Measurements from ENCODE around the gene RASGRP3.

The RASGRP3 gene

DNA sequence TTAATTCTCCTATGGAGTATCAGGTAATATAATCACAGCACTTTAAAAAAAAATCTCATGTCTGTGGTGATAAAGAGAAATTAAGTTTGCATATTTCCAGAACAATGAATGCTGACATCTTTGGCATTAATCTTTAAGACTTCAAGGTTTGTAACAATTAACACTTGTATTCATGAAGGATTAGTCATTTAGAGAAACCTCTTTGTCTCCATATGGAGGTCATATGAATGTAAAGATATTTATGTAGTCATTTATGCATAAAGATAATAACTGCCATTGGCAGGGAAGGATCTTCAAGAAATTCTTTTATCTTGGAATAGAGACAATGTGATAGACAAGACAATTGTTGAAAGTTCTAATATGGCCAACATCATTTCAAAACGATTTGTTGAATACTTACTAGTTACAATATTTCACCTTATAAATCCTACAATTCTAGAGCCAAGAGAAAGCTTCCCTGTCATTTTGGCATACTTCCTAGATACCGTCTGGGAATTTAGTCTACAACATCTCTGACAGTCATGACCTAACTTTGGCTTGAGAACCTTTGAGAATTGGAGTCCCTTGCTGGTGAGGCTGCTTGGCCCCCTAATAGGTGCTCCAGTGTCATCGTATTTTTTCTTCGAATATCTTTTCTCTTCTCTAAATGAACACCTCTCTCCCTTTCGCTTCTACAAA, 33.6 kb downstream of the RASGRP3 start:
- 94% methylated on average over 4 of the region's 5 CpGs for WGBS
- no peaks in the 10 kb centered on the region for H3K9me3 ChIP-seq (ENCODE audit: insufficient read depth, low read depth, low read length)
- H3K9ac ChIP-seq (ENCODE audit: low read depth, low read length) = no peak overlapping the region
- no peaks in the 10 kb centered on the region for H3K4me1 ChIP-seq (ENCODE audit: insufficient read depth, low read length)
- H3K36me3 ChIP-seq (ENCODE audit: insufficient read depth, low read length) = no peaks in the 10 kb centered on the region
- H3K27ac ChIP-seq (ENCODE audit: low read depth, low read length) = no peak overlapping the region
- H3K4me3 ChIP-seq (ENCODE audit: low read length) = no peak overlapping the region
- no peaks in the 10 kb centered on the region for H3K27me3 ChIP-seq (ENCODE audit: insufficient read depth, low read length)

DNA sequence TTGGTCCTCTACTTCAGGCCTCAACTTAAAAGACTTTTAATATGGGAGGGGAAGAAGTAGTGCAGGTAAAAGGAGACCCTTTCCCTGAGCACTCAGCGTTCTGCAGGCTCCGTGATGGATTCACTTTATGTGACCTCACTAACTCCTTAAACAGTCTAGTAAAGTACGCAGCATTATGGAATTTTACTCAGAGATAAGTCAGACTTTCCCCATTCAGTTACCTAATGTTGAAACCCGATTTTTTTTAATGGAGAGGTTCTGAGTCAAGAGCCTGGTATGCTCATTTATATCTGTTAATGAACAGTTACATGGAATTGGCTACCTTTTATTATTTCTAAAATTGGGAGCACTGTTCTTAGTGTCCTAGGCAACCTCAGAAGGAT, 34.1 kb downstream of the RASGRP3 start:
- Histone ChIP-seq H3K9ac (ENCODE audit: low read depth, low read length) (no peak overlapping the region), H3K4me3 (ENCODE audit: low read length) (no peak overlapping the region), H3K9me3 (ENCODE audit: insufficient read depth, low read depth, low read length) (no peaks in the 10 kb centered on the region), H3K4me1 (ENCODE audit: insufficient read depth, low read length) (no peaks in the 10 kb centered on the region), H3K27ac (ENCODE audit: low read depth, low read length) (no peak overlapping the region), H3K36me3 (ENCODE audit: insufficient read depth, low read length) (no peaks in the 10 kb centered on the region), H3K27me3 (ENCODE audit: insufficient read depth, low read length) (no peaks in the 10 kb centered on the region)
- WGBS = 95% methylated on average over 4 of the region's 4 CpGs

DNA sequence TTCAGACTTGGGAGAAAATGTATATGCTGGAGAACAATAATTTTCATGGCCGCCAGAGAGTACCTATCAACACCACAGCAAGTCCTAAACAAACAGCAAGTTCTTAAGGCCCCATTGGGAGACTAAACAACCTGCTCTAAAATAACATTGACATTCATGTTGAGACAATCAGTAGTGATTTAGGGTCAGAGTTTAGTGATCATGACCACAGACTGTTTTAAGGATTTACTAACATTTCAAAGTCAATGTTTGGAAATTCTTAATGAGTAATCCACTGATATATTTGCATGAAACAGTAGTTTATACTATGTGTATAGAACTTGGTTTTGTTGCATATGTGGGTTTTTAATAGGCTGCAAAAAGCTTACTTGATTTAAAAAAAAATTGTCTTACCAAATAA, 34.7 kb downstream of the RASGRP3 start:
- Histone ChIP-seq H3K27me3 (ENCODE audit: insufficient read depth, low read length) (no peaks in the 10 kb centered on the region), H3K4me3 (ENCODE audit: low read length) (no peak overlapping the region), H3K4me1 (ENCODE audit: insufficient read depth, low read length) (no peaks in the 10 kb centered on the region), H3K9me3 (ENCODE audit: insufficient read depth, low read depth, low read length) (no peaks in the 10 kb centered on the region), H3K9ac (ENCODE audit: low read depth, low read length) (no peak overlapping the region), H3K27ac (ENCODE audit: low read depth, low read length) (no peak overlapping the region), H3K36me3 (ENCODE audit: insufficient read depth, low read length) (no peaks in the 10 kb centered on the region)
- 100% methylated on average over 1 of the region's 1 CpG for WGBS

DNA sequence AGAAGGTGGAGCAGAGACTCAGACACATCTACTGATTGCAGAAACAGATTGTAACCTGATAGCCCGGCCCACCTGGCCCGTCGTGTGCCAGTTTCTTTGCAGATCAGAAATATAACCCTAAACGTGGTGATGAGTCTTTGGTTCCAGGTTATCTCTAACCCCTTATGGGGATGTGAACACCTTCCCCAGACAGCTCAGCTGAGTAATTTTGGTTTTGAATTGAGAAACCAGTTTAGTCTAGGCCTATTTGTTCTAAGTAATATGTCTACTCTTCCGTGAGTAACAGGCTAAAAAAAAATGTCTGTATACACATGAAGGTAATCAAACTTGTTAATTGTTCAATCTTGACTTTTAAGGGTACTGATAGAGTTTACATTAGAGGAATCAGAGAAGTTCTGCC, 35.7 kb downstream of the RASGRP3 start:
- H3K36me3 ChIP-seq (ENCODE audit: insufficient read depth, low read length) = no peaks in the 10 kb centered on the region
- H3K9me3 ChIP-seq (ENCODE audit: insufficient read depth, low read depth, low read length) = no peaks in the 10 kb centered on the region
- no peak overlapping the region for H3K27ac ChIP-seq (ENCODE audit: low read depth, low read length)
- WGBS = 94% methylated on average over 5 of the region's 5 CpGs
- H3K4me1 ChIP-seq (ENCODE audit: insufficient read depth, low read length) = no peaks in the 10 kb centered on the region
- no peaks in the 10 kb centered on the region for H3K27me3 ChIP-seq (ENCODE audit: insufficient read depth, low read length)
- H3K4me3 ChIP-seq (ENCODE audit: low read length) = no peak overlapping the region
- no peak overlapping the region for H3K9ac ChIP-seq (ENCODE audit: low read depth, low read length)

DNA sequence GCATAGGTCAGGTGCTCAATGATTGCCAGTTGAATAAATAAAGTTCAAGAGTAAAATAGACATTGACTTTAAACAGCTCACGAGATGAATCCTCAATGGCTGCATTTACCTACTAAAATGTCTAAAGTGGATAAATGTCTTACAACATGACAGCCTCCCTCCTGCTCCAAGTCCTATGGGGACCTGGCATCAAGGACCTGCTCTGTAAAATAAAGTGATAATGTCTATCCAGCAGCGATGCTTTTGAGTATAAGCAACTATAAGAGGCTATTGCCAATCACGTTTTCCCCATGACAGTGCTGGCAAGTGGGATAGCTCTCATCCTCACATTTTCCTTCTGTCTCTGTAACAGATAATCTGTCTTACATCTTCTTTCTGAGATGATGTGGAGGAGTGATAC, 37.0 kb downstream of the RASGRP3 start:
- 98% methylated on average over 3 of the region's 3 CpGs for WGBS
- no peaks in the 10 kb centered on the region for H3K27me3 ChIP-seq (ENCODE audit: insufficient read depth, low read length)
- no peak overlapping the region for H3K9ac ChIP-seq (ENCODE audit: low read depth, low read length)
- no peak overlapping the region for H3K4me3 ChIP-seq (ENCODE audit: low read length)
- H3K36me3 ChIP-seq (ENCODE audit: insufficient read depth, low read length) = no peaks in the 10 kb centered on the region
- no peaks in the 10 kb centered on the region for H3K9me3 ChIP-seq (ENCODE audit: insufficient read depth, low read depth, low read length)
- no peaks in the 10 kb centered on the region for H3K4me1 ChIP-seq (ENCODE audit: insufficient read depth, low read length)
- H3K27ac ChIP-seq (ENCODE audit: low read depth, low read length) = no peak overlapping the region

DNA sequence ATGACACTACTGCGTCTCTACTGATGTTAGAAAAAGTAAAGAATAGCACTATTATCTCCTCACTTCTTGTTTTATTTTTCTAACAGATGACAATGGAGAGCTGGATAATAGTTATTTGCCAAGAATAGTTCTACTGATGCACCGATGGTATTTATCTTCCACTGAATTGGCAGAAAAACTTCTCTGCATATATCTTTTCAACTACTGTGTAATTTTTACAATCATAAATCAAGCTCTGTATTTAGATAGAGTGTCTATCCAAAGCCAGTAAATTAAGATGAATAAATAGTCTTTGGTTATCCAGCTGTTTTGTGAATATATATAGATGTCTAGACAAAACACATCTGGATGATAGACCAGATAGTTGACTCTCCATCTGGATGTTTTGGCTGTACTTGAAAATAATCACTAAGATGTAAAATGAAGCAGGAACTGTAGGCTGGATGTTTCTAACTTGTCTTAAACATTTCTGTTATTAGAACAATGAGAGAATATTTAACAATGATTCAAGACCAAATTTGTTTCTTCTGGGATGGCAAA, 40.1 kb downstream of the RASGRP3 start:
- Histone ChIP-seq H3K4me1 (ENCODE audit: insufficient read depth, low read length) (no peaks in the 10 kb centered on the region), H3K36me3 (ENCODE audit: insufficient read depth, low read length) (no peaks in the 10 kb centered on the region), H3K9me3 (ENCODE audit: insufficient read depth, low read depth, low read length) (no peaks in the 10 kb centered on the region), H3K9ac (ENCODE audit: low read depth, low read length) (no peak overlapping the region), H3K27me3 (ENCODE audit: insufficient read depth, low read length) (no peaks in the 10 kb centered on the region), H3K27ac (ENCODE audit: low read depth, low read length) (no peak overlapping the region), H3K4me3 (ENCODE audit: low read length) (no peak overlapping the region)
- WGBS = no CpG with 5 or more reads among the region's 2 CpGs

DNA sequence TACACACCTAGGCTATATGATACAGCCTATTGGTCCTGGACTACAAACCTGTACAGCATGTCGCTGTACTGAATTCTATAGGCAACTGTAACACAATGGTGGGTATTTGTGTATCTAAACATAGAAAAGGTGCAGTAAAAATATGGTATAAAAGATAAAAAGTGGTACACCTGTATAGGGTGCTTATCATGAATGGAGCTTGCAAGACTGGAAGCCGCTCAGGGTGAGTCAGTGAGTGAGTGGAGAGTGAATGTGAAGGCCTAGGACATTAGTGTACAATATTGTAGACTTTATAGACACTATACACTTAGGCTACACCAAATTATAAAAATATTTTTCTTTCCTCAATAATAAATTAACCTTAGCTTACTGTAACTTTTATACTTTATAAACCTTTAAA, 41.8 kb downstream of the RASGRP3 start:
- 100% methylated on average over 2 of the region's 2 CpGs for WGBS
- no peak overlapping the region for H3K4me3 ChIP-seq (ENCODE audit: low read length)
- H3K36me3 ChIP-seq (ENCODE audit: insufficient read depth, low read length) = no peaks in the 10 kb centered on the region
- H3K27ac ChIP-seq (ENCODE audit: low read depth, low read length) = no peak overlapping the region
- no peaks in the 10 kb centered on the region for H3K9me3 ChIP-seq (ENCODE audit: insufficient read depth, low read depth, low read length)
- H3K9ac ChIP-seq (ENCODE audit: low read depth, low read length) = no peak overlapping the region
- H3K27me3 ChIP-seq (ENCODE audit: insufficient read depth, low read length) = no peaks in the 10 kb centered on the region
- H3K4me1 ChIP-seq (ENCODE audit: insufficient read depth, low read length) = peaks cover 3% of the 10 kb centered on the region; the same call in 1 of the 2 replicates

DNA sequence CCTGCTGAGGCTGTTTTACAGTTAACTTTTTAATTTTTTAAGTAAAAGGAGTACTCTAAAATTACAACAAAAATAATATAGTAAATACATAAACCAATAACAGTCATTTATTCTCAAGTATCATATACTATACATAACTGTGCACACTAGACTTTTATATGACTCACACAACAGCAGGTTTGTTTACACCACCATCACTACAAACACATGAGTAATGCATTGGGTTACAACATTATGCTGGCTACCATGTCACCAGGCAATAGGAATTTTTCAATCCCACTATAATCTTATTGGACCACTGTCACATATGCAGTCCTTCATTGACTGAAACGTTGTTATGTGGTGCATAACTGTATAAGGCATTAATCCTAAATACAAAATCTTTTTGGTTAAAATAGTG, 42.5 kb downstream of the RASGRP3 start:
- H3K4me1 ChIP-seq (ENCODE audit: insufficient read depth, low read length) = peaks cover 3% of the 10 kb centered on the region; the same call in 1 of the 2 replicates
- H3K27ac ChIP-seq (ENCODE audit: low read depth, low read length) = no peak overlapping the region
- WGBS = 100% methylated on average over 1 of the region's 1 CpG
- no peak overlapping the region for H3K4me3 ChIP-seq (ENCODE audit: low read length)
- H3K27me3 ChIP-seq (ENCODE audit: insufficient read depth, low read length) = no peaks in the 10 kb centered on the region
- no peaks in the 10 kb centered on the region for H3K36me3 ChIP-seq (ENCODE audit: insufficient read depth, low read length)
- no peaks in the 10 kb centered on the region for H3K9me3 ChIP-seq (ENCODE audit: insufficient read depth, low read depth, low read length)
- H3K9ac ChIP-seq (ENCODE audit: low read depth, low read length) = no peak overlapping the region

DNA sequence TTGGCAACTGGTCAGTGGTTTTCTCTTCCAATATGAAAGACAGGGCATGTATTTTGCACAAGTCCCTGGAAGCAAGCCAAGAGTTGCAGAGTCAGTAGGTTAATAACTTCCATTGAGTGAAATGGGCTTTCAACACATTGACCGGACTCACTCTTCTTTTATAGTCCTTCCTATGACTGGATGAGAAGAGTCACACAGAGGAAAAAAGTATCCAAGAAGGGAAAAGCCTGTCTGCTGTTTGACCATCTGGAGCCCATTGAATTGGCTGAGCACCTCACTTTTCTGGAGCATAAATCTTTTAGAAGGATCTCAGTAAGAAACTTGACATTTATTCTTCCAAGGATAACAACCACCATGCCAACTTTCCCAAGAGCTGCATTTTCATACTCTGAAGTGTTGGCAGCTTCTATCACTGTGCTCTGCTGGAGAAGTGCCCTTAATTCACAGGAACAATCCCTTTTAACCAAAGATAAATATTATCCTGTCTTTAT, 45.4 kb downstream of the RASGRP3 start:
- no peaks in the 10 kb centered on the region for H3K36me3 ChIP-seq (ENCODE audit: insufficient read depth, low read length)
- no peaks in the 10 kb centered on the region for H3K27me3 ChIP-seq (ENCODE audit: insufficient read depth, low read length)
- H3K9me3 ChIP-seq (ENCODE audit: insufficient read depth, low read depth, low read length) = no peaks in the 10 kb centered on the region
- WGBS = 89% methylated on average over 1 of the region's 1 CpG
- H3K4me3 ChIP-seq (ENCODE audit: low read length) = no peak overlapping the region
- H3K9ac ChIP-seq (ENCODE audit: low read depth, low read length) = no peak overlapping the region
- no peak overlapping the region for H3K27ac ChIP-seq (ENCODE audit: low read depth, low read length)
- peaks cover 3% of the 10 kb centered on the region; the same call in 1 of the 2 replicates for H3K4me1 ChIP-seq (ENCODE audit: insufficient read depth, low read length)

DNA sequence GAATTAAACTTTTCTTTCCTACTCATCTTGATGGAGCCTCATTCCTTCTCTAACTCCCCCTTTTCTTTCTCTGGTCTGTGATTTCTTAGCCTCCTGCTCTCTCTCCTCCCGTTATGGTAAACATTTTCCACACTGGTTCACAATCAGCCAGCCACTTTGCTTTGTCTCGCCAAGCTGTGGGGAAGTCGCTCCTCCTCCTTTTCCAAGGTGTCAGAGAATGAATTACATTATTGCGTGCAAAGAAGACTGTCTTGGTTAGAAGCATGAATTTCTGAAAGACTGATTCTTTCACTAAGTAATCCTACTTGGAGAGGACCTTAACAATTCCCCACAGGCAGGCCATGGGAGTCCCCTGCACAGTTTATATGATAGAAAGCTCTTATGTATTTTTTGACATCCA, 46.1 kb downstream of the RASGRP3 start:
- Histone ChIP-seq H3K27me3 (ENCODE audit: insufficient read depth, low read length) (no peaks in the 10 kb centered on the region), H3K4me1 (ENCODE audit: insufficient read depth, low read length) (peaks cover 3% of the 10 kb centered on the region; the same call in 1 of the 2 replicates), H3K36me3 (ENCODE audit: insufficient read depth, low read length) (no peaks in the 10 kb centered on the region), H3K27ac (ENCODE audit: low read depth, low read length) (no peak overlapping the region), H3K9me3 (ENCODE audit: insufficient read depth, low read depth, low read length) (no peaks in the 10 kb centered on the region), H3K9ac (ENCODE audit: low read depth, low read length) (no peak overlapping the region), H3K4me3 (ENCODE audit: low read length) (no peak overlapping the region)
- 86% methylated on average over 3 of the region's 4 CpGs for WGBS

DNA sequence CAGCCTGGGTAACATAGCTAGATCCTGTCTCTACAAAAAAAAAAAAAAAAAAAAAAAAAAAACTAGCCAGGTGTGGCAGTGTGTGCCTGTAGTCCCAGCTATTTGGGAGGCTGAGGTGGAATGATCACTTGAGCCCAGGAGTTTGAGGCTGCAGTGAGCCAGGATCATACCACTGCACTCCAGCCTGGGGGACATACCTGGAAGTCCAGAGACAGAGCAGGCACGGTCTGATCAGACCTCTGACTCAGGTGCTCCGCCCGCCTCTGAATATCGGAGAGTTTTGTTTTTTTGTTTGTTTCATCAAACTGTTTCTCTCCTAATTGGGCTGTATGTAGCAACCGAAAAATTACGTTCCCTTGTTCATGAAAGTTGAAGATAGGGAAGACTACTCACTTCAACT, 49.2 kb downstream of the RASGRP3 start:
- no peak overlapping the region for H3K9ac ChIP-seq (ENCODE audit: low read depth, low read length)
- no peak overlapping the region for H3K4me3 ChIP-seq (ENCODE audit: low read length)
- 95% methylated on average over 6 of the region's 6 CpGs for WGBS
- H3K4me1 ChIP-seq (ENCODE audit: insufficient read depth, low read length) = peaks cover 3% of the 10 kb centered on the region; the same call in 1 of the 2 replicates
- H3K36me3 ChIP-seq (ENCODE audit: insufficient read depth, low read length) = no peaks in the 10 kb centered on the region
- H3K9me3 ChIP-seq (ENCODE audit: insufficient read depth, low read depth, low read length) = no peaks in the 10 kb centered on the region
- no peaks in the 10 kb centered on the region for H3K27me3 ChIP-seq (ENCODE audit: insufficient read depth, low read length)
- no peak overlapping the region for H3K27ac ChIP-seq (ENCODE audit: low read depth, low read length)
